Stimulated activated naive CD8-positive, alpha-beta T cell treated with anti-CD3 and anti-CD28 coated beads, Interleukin-15, amount 100 ng/mL, for 72 hours (primary cell): ENCODE measurements around the gene AP2A2.
"Not testable (repeated sequence)": the region's sequence is repeated elsewhere in the genome, so short reads cannot be mapped to it uniquely, and the experiment has no call there.

Experiments used
- ATAC-seq: fragments of 150-1000 bp; cut with Tn5 transposase; 2 replicates; pipeline ENCODE4 v1.10.0; 2021; ENCODE audit warnings: mild to moderate bottlenecking, moderate library complexity
- DNase-seq, 2 donors: peaks; one replicate each; pipeline ENCODE4 v3.0.0; 2021 to 2022
- H3K27ac Mint-ChIP-seq, 2 donors: one replicate each; pipeline ENCODE4 v1.8.0; 2022; ENCODE audit warnings: mild to moderate bottlenecking in 2 of 2, mixed read lengths in 2 of 2, moderate library complexity in 2 of 2
- H3K27me3 Mint-ChIP-seq: one replicate; pipeline ENCODE4 v1.8.0; 2022; ENCODE audit warnings: mixed read lengths
- H3K4me1 Mint-ChIP-seq: one replicate; pipeline ENCODE4 v1.8.0; 2022; ENCODE audit warnings: mild to moderate bottlenecking, mixed read lengths
- H3K4me3 Mint-ChIP-seq, 2 donors: one replicate each; pipeline ENCODE4 v1.8.0; 2022; ENCODE audit warnings: mild to moderate bottlenecking in 2 of 2, mixed read lengths in 2 of 2, moderate library complexity in 1 of 2
- H3K9me3 Mint-ChIP-seq, 2 donors: one replicate each; pipeline ENCODE4 v1.8.0; 2022; ENCODE audit warnings: mixed read lengths in 2 of 2

Gene AP2A2

GRCh38 chr11:969651-970205 is 44.1 kb downstream of the AP2A2 start:
- no peaks in the 10 kb centered on the region for H3K9me3 Mint-ChIP-seq
- H3K4me3 Mint-ChIP-seq = peak overlapping the region; percentile 63 to 67
- no peaks in the 10 kb centered on the region for H3K27me3 Mint-ChIP-seq
- no peak for DNase-seq
- peak overlapping the region; percentile 1 to 70 for H3K27ac Mint-ChIP-seq
- ATAC-seq = no peak
- H3K4me1 Mint-ChIP-seq = peaks cover 48% of the 10 kb centered on the region

GRCh38 chr11:970319-970871 is 44.7 kb downstream of the AP2A2 start:
- H3K27ac Mint-ChIP-seq = peak overlapping the region; percentile 70 to 93
- peak overlapping the region; percentile 63 to 67 for H3K4me3 Mint-ChIP-seq
- no peaks in the 10 kb centered on the region for H3K9me3 Mint-ChIP-seq
- no peaks in the 10 kb centered on the region for H3K27me3 Mint-ChIP-seq
- H3K4me1 Mint-ChIP-seq = peaks cover 46% of the 10 kb centered on the region
- DNase-seq (peak in 1 of 2 donors; percentile 35), ATAC-seq (peak; percentile 81)

- ATAC-seq (no peak), DNase-seq (no peak)
- H3K4me3 Mint-ChIP-seq = peak overlapping the region in 1 of 2 donors; percentile 67
- H3K4me1 Mint-ChIP-seq = peaks cover 46% of the 10 kb centered on the region
- H3K27ac Mint-ChIP-seq = peak overlapping the region; percentile 62 to 93
- no peaks in the 10 kb centered on the region for H3K9me3 Mint-ChIP-seq
- H3K27me3 Mint-ChIP-seq = no peaks in the 10 kb centered on the region
Observed at GRCh38 chr11:971092-971690, 45.5 kb downstream of the AP2A2 start.

- Mint-ChIP-seq H3K9me3 (no peaks in the 10 kb centered on the region), H3K4me1 (peaks cover 47% of the 10 kb centered on the region), H3K27ac (no peak overlapping the region), H3K27me3 (no peaks in the 10 kb centered on the region), H3K4me3 (no peak overlapping the region)
- ATAC-seq (no peak), DNase-seq (no peak)
Observed at GRCh38 chr11:971731-972365, 46.2 kb downstream of the AP2A2 start.

GRCh38 chr11:972523-973211 is 47.0 kb downstream of the AP2A2 start:
- ATAC-seq = no peak
- DNase-seq = no peak
- no peaks in the 10 kb centered on the region for H3K27me3 Mint-ChIP-seq
- no peak overlapping the region for H3K4me3 Mint-ChIP-seq
- H3K4me1 Mint-ChIP-seq = peaks cover 53% of the 10 kb centered on the region
- H3K27ac Mint-ChIP-seq = no peak overlapping the region
- H3K9me3 Mint-ChIP-seq = no peaks in the 10 kb centered on the region

GRCh38 chr11:973237-973636 is 47.6 kb downstream of the AP2A2 start:
- peaks cover 54% of the 10 kb centered on the region for H3K4me1 Mint-ChIP-seq
- no peak overlapping the region for H3K4me3 Mint-ChIP-seq
- ATAC-seq (no peak), DNase-seq (no peak)
- no peak overlapping the region for H3K27ac Mint-ChIP-seq
- no peaks in the 10 kb centered on the region for H3K9me3 Mint-ChIP-seq
- H3K27me3 Mint-ChIP-seq = no peaks in the 10 kb centered on the region

- not testable (repeated sequence) for H3K9me3 Mint-ChIP-seq, H3K27me3 Mint-ChIP-seq, H3K4me3 Mint-ChIP-seq, ATAC-seq, H3K27ac Mint-ChIP-seq, DNase-seq
- peaks cover 46% of the 10 kb centered on the region for H3K4me1 Mint-ChIP-seq
Observed at GRCh38 chr11:975376-975775, 49.7 kb downstream of the AP2A2 start.

GRCh38 chr11:975827-976226 is 50.2 kb downstream of the AP2A2 start:
- no peaks in the 10 kb centered on the region for H3K27me3 Mint-ChIP-seq
- ATAC-seq (peak; percentile 57), DNase-seq (no peak)
- H3K27ac Mint-ChIP-seq = no peak overlapping the region
- peaks cover 45% of the 10 kb centered on the region for H3K4me1 Mint-ChIP-seq
- no peak overlapping the region for H3K4me3 Mint-ChIP-seq
- H3K9me3 Mint-ChIP-seq = no peaks in the 10 kb centered on the region

GRCh38 chr11:976431-977160 is 50.9 kb downstream of the AP2A2 start:
- no peak overlapping the region for H3K27ac Mint-ChIP-seq
- no peaks in the 10 kb centered on the region for H3K27me3 Mint-ChIP-seq
- no peaks in the 10 kb centered on the region for H3K9me3 Mint-ChIP-seq
- ATAC-seq = peak; percentile 60
- no peak for DNase-seq
- no peak overlapping the region for H3K4me3 Mint-ChIP-seq
- peaks cover 41% of the 10 kb centered on the region for H3K4me1 Mint-ChIP-seq

- Mint-ChIP-seq H3K27ac (peak overlapping the region in 1 of 2 donors; percentile 56), H3K4me3 (no peak overlapping the region), H3K4me1 (peaks cover 41% of the 10 kb centered on the region), H3K9me3 (no peaks in the 10 kb centered on the region), H3K27me3 (no peaks in the 10 kb centered on the region)
- DNase-seq (no peak), ATAC-seq (no peak)
Observed at GRCh38 chr11:977830-978720, 52.4 kb downstream of the AP2A2 start.

- H3K4me1 Mint-ChIP-seq = peaks cover 41% of the 10 kb centered on the region
- H3K27ac Mint-ChIP-seq = peak overlapping the region in 1 of 2 donors; percentile 56
- no peaks in the 10 kb centered on the region for H3K27me3 Mint-ChIP-seq
- no peaks in the 10 kb centered on the region for H3K9me3 Mint-ChIP-seq
- H3K4me3 Mint-ChIP-seq = no peak overlapping the region
- ATAC-seq (no peak), DNase-seq (no peak)
Observed at GRCh38 chr11:978781-979180, 53.1 kb downstream of the AP2A2 start.

- Mint-ChIP-seq H3K27me3 (no peaks in the 10 kb centered on the region), H3K4me1 (peaks cover 34% of the 10 kb centered on the region), H3K9me3 (no peaks in the 10 kb centered on the region), H3K4me3 (no peak overlapping the region), H3K27ac (peak overlapping the region in 1 of 2 donors; percentile 42)
- ATAC-seq = no peak
- DNase-seq = no peak
Observed at GRCh38 chr11:980438-981357, 55.0 kb downstream of the AP2A2 start.

GRCh38 chr11:981764-982163 is 56.1 kb downstream of the AP2A2 start:
- Mint-ChIP-seq H3K4me1 (peaks cover 23% of the 10 kb centered on the region), H3K27me3 (no peaks in the 10 kb centered on the region), H3K27ac (peak overlapping the region in 1 of 2 donors; percentile 12), H3K4me3 (no peak overlapping the region), H3K9me3 (no peaks in the 10 kb centered on the region)
- ATAC-seq = no peak
- DNase-seq = no peak

- H3K4me1 Mint-ChIP-seq = peaks cover 6% of the 10 kb centered on the region
- no peak overlapping the region for H3K4me3 Mint-ChIP-seq
- ATAC-seq (no peak), DNase-seq (no peak)
- H3K9me3 Mint-ChIP-seq = no peaks in the 10 kb centered on the region
- H3K27ac Mint-ChIP-seq = peak overlapping the region in 1 of 2 donors; percentile 8
- no peaks in the 10 kb centered on the region for H3K27me3 Mint-ChIP-seq
Observed at GRCh38 chr11:984546-984945, 58.9 kb downstream of the AP2A2 start.
